ENCODE measurements around the gene SYNGAP1.
A peak's percentile ranks its signal among the peaks of the same experiment; 100 is the strongest.

The SYNGAP1 gene

GRCh38 chr6:33390767-33391277 is 29.0 kb upstream of the SYNGAP1 start:
- Histone ChIP-seq H3K9me3 (replicated peaks in 1 of 2; ENCODE audit: control insufficient read depth in 2 of 2, insufficient read depth in 1 of 2, low read depth in 1 of 2, low read length in 2 of 2) (no peaks in the 10 kb centered on the region), H4K8ac (ENCODE audit: low read depth, low read length) (no peak overlapping the region), H4K91ac (ENCODE audit: low read depth, low read length, poor library complexity) (no peak overlapping the region), H3K4me1 (ENCODE audit: control insufficient read depth in 2 of 2, insufficient read depth in 1 of 2, low read depth in 1 of 2, low read length in 2 of 2) (peaks cover 8 to 18% of the 10 kb centered on the region in 2 donors), H3K27me3 (ENCODE audit: control insufficient read depth in 3 of 3, insufficient read depth in 3 of 3, low read depth in 1 of 3, low read length in 3 of 3) (no peaks in the 10 kb centered on the region), H2BK12ac (ENCODE audit: low read length) (no peak overlapping the region), H3K79me1 (ENCODE audit: low read depth, low read length) (peaks cover 8% of the 10 kb centered on the region), H3K18ac (ENCODE audit: low read length) (no peak overlapping the region), H2BK5ac (ENCODE audit: low read length) (no peak overlapping the region), H3K4me3 (ENCODE audit: low read length in 2 of 2) (peak overlapping the region; percentile 27 to 73), H3K4ac (ENCODE audit: low read length) (no peak overlapping the region), H3K27ac (replicated peaks; ENCODE audit: low read length) (peak overlapping the region; percentile 84), H3K9ac (ENCODE audit: low read depth, low read length, poor library complexity) (no peak overlapping the region), H3K23ac (ENCODE audit: low read depth, low read length, poor library complexity) (no peak overlapping the region), H2AFZ (ENCODE audit: low read length) (peak overlapping the region; percentile 85), H3K14ac (ENCODE audit: low read length) (no peak overlapping the region), H2AK5ac (ENCODE audit: low read depth, low read length) (no peak overlapping the region), H3K36me3 (replicated peaks in 1 of 2; ENCODE audit: control insufficient read depth in 2 of 2, insufficient read depth in 2 of 2, low read length in 2 of 2) (peaks cover 0 to 29% of the 10 kb centered on the region in 2 donors), H2BK15ac (ENCODE audit: low read length) (no peak overlapping the region), H3K4me2 (ENCODE audit: insufficient read depth, low read length, poor library complexity, severe bottlenecking) (peak overlapping the region; percentile 35), H2BK120ac (ENCODE audit: low read depth, low read length) (no peak overlapping the region)
- no peak for DNase-seq (ENCODE audit: low spot score)
- WGBS, 2 donors (ENCODE audit: extremely low coverage in 2 of 2, insufficient read length in 2 of 2, insufficient replicate concordance in 1 of 2) = no CpG with 5 or more reads among the region's 9 CpGs

- H2BK120ac ChIP-seq (ENCODE audit: low read depth, low read length) = peak within 1 kb of the TSS; percentile 90
Measured at GRCh38 chr6:33391278-33391921, 28.5 kb upstream of the SYNGAP1 start, which contains the start of gene KIFC1. Gene KIFC1 (plus strand): TSS chr6:33391823. CDS start chr6:33391986, 163 bp downstream.

GRCh38 chr6:33391922-33392594 is 27.8 kb upstream of the SYNGAP1 start:
- H2BK5ac ChIP-seq (ENCODE audit: low read length) = peak overlapping the region; percentile 97
- H3K23ac ChIP-seq (ENCODE audit: low read depth, low read length, poor library complexity) = peak overlapping the region; percentile 94
- H2BK12ac ChIP-seq (ENCODE audit: low read length) = no peak overlapping the region
- H2BK120ac ChIP-seq (ENCODE audit: low read depth, low read length) = peak overlapping the region; percentile 90
- H4K91ac ChIP-seq (ENCODE audit: low read depth, low read length, poor library complexity) = peak overlapping the region; percentile 89
- no peak for DNase-seq (ENCODE audit: low spot score)
- H3K9ac ChIP-seq (ENCODE audit: low read depth, low read length, poor library complexity) = peak overlapping the region; percentile 98
- peak overlapping the region; percentile 64 for H3K4me2 ChIP-seq (ENCODE audit: insufficient read depth, low read length, poor library complexity, severe bottlenecking)
- H2BK15ac ChIP-seq (ENCODE audit: low read length) = no peak overlapping the region
- peak overlapping the region; percentile 85 to 97 for H3K4me3 ChIP-seq (ENCODE audit: low read length in 2 of 2)
- H3K4me1 ChIP-seq (ENCODE audit: control insufficient read depth in 2 of 2, insufficient read depth in 1 of 2, low read depth in 1 of 2, low read length in 2 of 2) = peaks cover 8 to 18% of the 10 kb centered on the region in 2 donors
- no CpG with 5 or more reads among the region's 31 CpGs for WGBS, 2 donors (ENCODE audit: extremely low coverage in 2 of 2, insufficient read length in 2 of 2, insufficient replicate concordance in 1 of 2)
- H3K27ac ChIP-seq (replicated peaks; ENCODE audit: low read length) = peak overlapping the region; percentile 94
- peaks cover 4 to 36% of the 10 kb centered on the region in 2 donors for H3K36me3 ChIP-seq (replicated peaks in 1 of 2; ENCODE audit: control insufficient read depth in 2 of 2, insufficient read depth in 2 of 2, low read length in 2 of 2)
- H3K14ac ChIP-seq (ENCODE audit: low read length) = peak overlapping the region; percentile 90
- H4K8ac ChIP-seq (ENCODE audit: low read depth, low read length) = no peak overlapping the region
- no peaks in the 10 kb centered on the region for H3K9me3 ChIP-seq (replicated peaks in 1 of 2; ENCODE audit: control insufficient read depth in 2 of 2, insufficient read depth in 1 of 2, low read depth in 1 of 2, low read length in 2 of 2)
- H3K27me3 ChIP-seq (ENCODE audit: control insufficient read depth in 3 of 3, insufficient read depth in 3 of 3, low read depth in 1 of 3, low read length in 3 of 3) = no peaks in the 10 kb centered on the region
- H3K18ac ChIP-seq (ENCODE audit: low read length) = peak overlapping the region; percentile 96
- peaks cover 8% of the 10 kb centered on the region for H3K79me1 ChIP-seq (ENCODE audit: low read depth, low read length)
- peak overlapping the region; percentile 96 for H3K4ac ChIP-seq (ENCODE audit: low read length)
- H2AK5ac ChIP-seq (ENCODE audit: low read depth, low read length) = peak overlapping the region; percentile 97
- H2AFZ ChIP-seq (ENCODE audit: low read length) = peak overlapping the region; percentile 87

More at GRCh38 chr6:33391278-33391921, 28.5 kb upstream of the SYNGAP1 start, which contains the start of gene KIFC1:
- peak; percentile 99 for DNase-seq (ENCODE audit: low spot score)
- Histone ChIP-seq H3K4me1 (ENCODE audit: control insufficient read depth in 2 of 2, insufficient read depth in 1 of 2, low read depth in 1 of 2, low read length in 2 of 2) (peaks cover 8 to 18% of the 10 kb centered on the region in 2 donors), H2BK15ac (ENCODE audit: low read length) (no peak within 1 kb of the TSS), H3K79me1 (ENCODE audit: low read depth, low read length) (peaks cover 8% of the 10 kb centered on the region), H4K8ac (ENCODE audit: low read depth, low read length) (no peak within 1 kb of the TSS), H3K23ac (ENCODE audit: low read depth, low read length, poor library complexity) (peak within 1 kb of the TSS; percentile 94), H3K36me3 (replicated peaks in 1 of 2; ENCODE audit: control insufficient read depth in 2 of 2, insufficient read depth in 2 of 2, low read length in 2 of 2) (peaks cover 3 to 35% of the 10 kb centered on the region in 2 donors), H3K27ac (replicated peaks; ENCODE audit: low read length) (peak within 1 kb of the TSS; percentile 94), H3K27me3 (ENCODE audit: control insufficient read depth in 3 of 3, insufficient read depth in 3 of 3, low read depth in 1 of 3, low read length in 3 of 3) (no peaks in the 10 kb centered on the region), H2AK5ac (ENCODE audit: low read depth, low read length) (peak within 1 kb of the TSS; percentile 97), H3K4me2 (ENCODE audit: insufficient read depth, low read length, poor library complexity, severe bottlenecking) (peak within 1 kb of the TSS; percentile 64), H3K4me3 (ENCODE audit: low read length in 2 of 2) (peak within 1 kb of the TSS; percentile 85 to 97), H2BK12ac (ENCODE audit: low read length) (no peak within 1 kb of the TSS), H3K18ac (ENCODE audit: low read length) (peak within 1 kb of the TSS; percentile 96), H3K9ac (ENCODE audit: low read depth, low read length, poor library complexity) (peak within 1 kb of the TSS; percentile 98), H3K4ac (ENCODE audit: low read length) (peak within 1 kb of the TSS; percentile 96), H4K91ac (ENCODE audit: low read depth, low read length, poor library complexity) (peak within 1 kb of the TSS; percentile 89), H2BK5ac (ENCODE audit: low read length) (peak within 1 kb of the TSS; percentile 97), H3K14ac (ENCODE audit: low read length) (peak within 1 kb of the TSS; percentile 90), H2AFZ (ENCODE audit: low read length) (peak within 1 kb of the TSS; percentile 87), H3K9me3 (replicated peaks in 1 of 2; ENCODE audit: control insufficient read depth in 2 of 2, insufficient read depth in 1 of 2, low read depth in 1 of 2, low read length in 2 of 2) (no peaks in the 10 kb centered on the region)
- no CpG with 5 or more reads among the region's 67 CpGs for WGBS, 2 donors (ENCODE audit: extremely low coverage in 2 of 2, insufficient read length in 2 of 2, insufficient replicate concordance in 1 of 2)

- Histone ChIP-seq H2BK15ac (ENCODE audit: low read length) (no peak overlapping the region), H3K4me3 (ENCODE audit: low read length in 2 of 2) (peak overlapping the region; percentile 85 to 97), H2AK5ac (ENCODE audit: low read depth, low read length) (no peak overlapping the region), H3K79me1 (ENCODE audit: low read depth, low read length) (peaks cover 8% of the 10 kb centered on the region), H3K14ac (ENCODE audit: low read length) (no peak overlapping the region), H2AFZ (ENCODE audit: low read length) (peak overlapping the region; percentile 87), H3K9ac (ENCODE audit: low read depth, low read length, poor library complexity) (no peak overlapping the region), H2BK120ac (ENCODE audit: low read depth, low read length) (no peak overlapping the region), H3K27ac (replicated peaks; ENCODE audit: low read length) (no peak overlapping the region), H3K4me1 (ENCODE audit: control insufficient read depth in 2 of 2, insufficient read depth in 1 of 2, low read depth in 1 of 2, low read length in 2 of 2) (peaks cover 8 to 18% of the 10 kb centered on the region in 2 donors), H4K8ac (ENCODE audit: low read depth, low read length) (no peak overlapping the region), H3K18ac (ENCODE audit: low read length) (no peak overlapping the region), H3K23ac (ENCODE audit: low read depth, low read length, poor library complexity) (no peak overlapping the region), H2BK12ac (ENCODE audit: low read length) (no peak overlapping the region), H2BK5ac (ENCODE audit: low read length) (no peak overlapping the region), H4K91ac (ENCODE audit: low read depth, low read length, poor library complexity) (no peak overlapping the region), H3K36me3 (replicated peaks in 1 of 2; ENCODE audit: control insufficient read depth in 2 of 2, insufficient read depth in 2 of 2, low read length in 2 of 2) (peaks cover 4 to 38% of the 10 kb centered on the region in 2 donors), H3K4me2 (ENCODE audit: insufficient read depth, low read length, poor library complexity, severe bottlenecking) (peak overlapping the region; percentile 64), H3K4ac (ENCODE audit: low read length) (no peak overlapping the region), H3K27me3 (ENCODE audit: control insufficient read depth in 3 of 3, insufficient read depth in 3 of 3, low read depth in 1 of 3, low read length in 3 of 3) (no peaks in the 10 kb centered on the region), H3K9me3 (replicated peaks in 1 of 2; ENCODE audit: control insufficient read depth in 2 of 2, insufficient read depth in 1 of 2, low read depth in 1 of 2, low read length in 2 of 2) (no peaks in the 10 kb centered on the region)
- WGBS, 2 donors (ENCODE audit: extremely low coverage in 2 of 2, insufficient read length in 2 of 2, insufficient replicate concordance in 1 of 2) = no CpG with 5 or more reads among the region's 5 CpGs
- no peak for DNase-seq (ENCODE audit: low spot score)
Measured at GRCh38 chr6:33392595-33392948, 27.3 kb upstream of the SYNGAP1 start.

All from neuronal stem cell (in vitro differentiated cells).